ENCODE data around the gene ZNF496.
"Not testable (repeated sequence)": the region's sequence is repeated elsewhere in the genome, so short reads cannot be mapped to it uniquely, and the experiment has no call there.

Gene ZNF496

DNA sequence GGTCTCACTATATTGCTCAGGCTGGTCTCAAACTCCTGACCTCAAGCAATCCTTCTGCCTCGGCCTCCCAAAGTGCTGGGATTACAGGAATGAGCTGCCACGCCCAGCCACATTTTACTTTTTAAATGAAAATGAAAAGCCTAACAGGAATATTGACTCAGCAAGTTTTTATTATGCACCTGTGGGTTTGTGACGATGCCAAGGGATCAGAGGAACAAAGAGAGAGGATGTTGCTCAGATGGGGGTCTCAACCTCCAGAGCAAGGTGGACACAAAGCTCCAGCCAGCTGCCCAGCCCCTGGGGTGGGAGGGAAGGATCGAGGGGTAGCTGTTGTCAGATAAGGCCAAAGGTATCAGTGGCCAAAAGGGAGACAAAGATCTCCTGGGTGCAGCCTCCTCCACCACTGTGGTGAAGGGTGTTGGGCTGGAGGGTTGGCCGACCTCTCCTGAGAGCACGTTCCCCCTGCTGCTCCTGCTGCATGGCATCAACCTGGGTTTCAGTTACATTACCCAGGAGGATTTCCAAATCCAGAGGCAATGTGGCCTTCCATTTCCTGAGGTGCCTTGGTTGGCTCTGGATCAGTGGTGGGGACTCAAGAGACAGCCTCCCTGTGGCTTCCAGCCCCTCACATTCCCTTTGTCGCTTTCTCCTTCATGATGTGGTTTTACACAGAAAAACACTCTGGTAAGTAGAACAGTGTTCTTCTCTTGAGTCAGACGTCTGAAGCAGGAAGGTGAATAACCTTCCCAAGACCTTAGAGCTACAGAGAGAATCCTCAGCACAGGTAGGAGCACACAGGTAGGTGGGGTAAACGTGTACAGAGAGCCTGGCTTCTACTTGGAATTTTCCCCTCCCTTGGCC lies 34.2 kb downstream of the ZNF496 start:
- DNase-seq (ENCODE audit: insufficient read length, low spot score), result no peak
- no peak for FAIRE-seq
- no peak for TF ChIP-seq POLR2A (IDR thresholded peaks at IDR 0.05; ENCODE audit: low read depth, low read length)

DNA sequence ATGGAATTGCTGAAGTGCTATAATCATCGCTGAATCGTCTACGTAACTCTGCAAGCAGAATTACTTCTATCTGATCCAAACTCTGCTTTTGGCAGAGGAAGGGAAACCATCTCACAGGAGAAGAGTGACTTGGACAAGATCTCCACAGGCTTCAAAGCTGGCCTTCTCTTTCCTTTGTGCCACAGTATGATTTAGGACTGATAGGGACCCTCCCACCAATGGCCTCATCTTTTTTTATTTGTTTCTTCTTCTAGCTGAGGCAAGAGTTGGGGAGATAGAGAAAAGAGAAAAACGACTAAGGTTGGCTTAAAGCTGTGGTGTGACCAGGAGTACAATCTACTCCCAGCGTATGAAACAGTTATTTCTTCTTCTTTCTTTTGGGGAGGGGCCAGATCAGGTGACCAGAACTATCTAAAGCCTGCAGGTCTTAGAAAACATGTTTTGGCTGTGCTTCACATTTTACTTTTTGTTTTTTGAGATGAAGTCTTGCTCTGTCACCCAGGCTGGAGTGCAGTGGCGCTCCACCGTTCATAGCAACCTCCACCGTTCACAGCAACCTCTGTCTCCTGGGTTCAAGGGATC lies 35.0 kb downstream of the ZNF496 start:
- no peak for TF ChIP-seq POLR2A (IDR thresholded peaks at IDR 0.05; ENCODE audit: low read depth, low read length)
- DNase-seq (ENCODE audit: insufficient read length, low spot score) (no peak), FAIRE-seq (no peak)

DNA sequence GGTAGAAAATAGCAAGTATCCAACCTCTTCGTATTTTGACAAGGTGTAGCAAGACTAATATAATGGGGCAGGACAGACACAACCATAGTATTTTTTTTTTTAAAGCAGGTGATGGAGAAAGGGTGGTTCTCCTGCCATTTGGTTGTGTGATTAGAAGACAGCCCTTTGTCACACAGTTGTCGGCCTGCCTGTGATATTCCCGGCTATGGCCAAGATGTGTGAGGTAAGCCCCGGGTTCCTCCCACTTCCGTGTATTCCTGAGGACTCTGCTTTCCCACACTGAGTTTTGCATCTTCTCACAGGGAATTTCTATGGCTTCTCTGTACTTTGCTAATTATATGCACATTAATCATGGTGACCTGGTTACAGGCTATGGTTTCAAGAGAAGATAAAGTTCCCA lies 35.9 kb downstream of the ZNF496 start:
- no peak for TF ChIP-seq POLR2A (IDR thresholded peaks at IDR 0.05; ENCODE audit: low read depth, low read length)
- FAIRE-seq (no peak), DNase-seq (ENCODE audit: insufficient read length, low spot score) (no peak)

- no peak for TF ChIP-seq POLR2A (IDR thresholded peaks at IDR 0.05; ENCODE audit: low read depth, low read length)
- FAIRE-seq, result no peak
- DNase-seq (ENCODE audit: insufficient read length, low spot score), result peak; percentile 15
These were observed 36.4 kb downstream of the ZNF496 start for GRCh38 chr1:247295274-247295684.

GRCh38 chr1:247294282-247294681 lies 37.4 kb downstream of the ZNF496 start:
- no peak for TF ChIP-seq POLR2A (IDR thresholded peaks at IDR 0.05; ENCODE audit: low read depth, low read length)
- no peak for FAIRE-seq
- peak; percentile 71 for DNase-seq (ENCODE audit: insufficient read length, low spot score)

GRCh38 chr1:247293047-247293446 lies 38.6 kb downstream of the ZNF496 start:
- FAIRE-seq (no peak), DNase-seq (ENCODE audit: insufficient read length, low spot score) (no peak)
- TF ChIP-seq POLR2A (IDR thresholded peaks at IDR 0.05; ENCODE audit: low read depth, low read length), result no peak

GRCh38 chr1:247291833-247292561 lies 39.7 kb downstream of the ZNF496 start:
- no peak for FAIRE-seq
- TF ChIP-seq POLR2A (IDR thresholded peaks at IDR 0.05; ENCODE audit: low read depth, low read length), result no peak
- no peak for DNase-seq (ENCODE audit: insufficient read length, low spot score)

- FAIRE-seq, result no peak
- TF ChIP-seq POLR2A (IDR thresholded peaks at IDR 0.05; ENCODE audit: low read depth, low read length), result no peak
These were observed 40.5 kb downstream of the ZNF496 start for GRCh38 chr1:247291161-247291560.

DNA sequence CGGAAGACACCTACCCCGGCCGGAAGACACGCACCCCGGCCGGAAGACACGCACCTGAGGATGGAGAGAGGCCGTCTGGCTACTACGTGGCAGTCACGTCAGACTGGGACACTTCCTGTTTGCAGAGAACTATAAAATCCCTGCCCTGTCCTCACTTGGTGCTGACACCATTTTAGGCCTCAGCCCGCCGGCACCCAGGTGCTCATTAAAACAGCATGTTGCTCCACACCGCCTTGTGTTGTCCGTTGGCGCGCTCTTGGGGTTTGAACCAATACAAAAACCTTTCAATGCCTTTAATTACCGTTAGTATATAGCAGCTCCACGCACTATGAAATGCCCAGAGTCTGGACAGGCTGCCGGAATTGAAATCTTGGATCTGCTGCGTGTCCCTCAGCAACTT lies 41.1 kb downstream of the ZNF496 start:
- DNase-seq (ENCODE audit: insufficient read length, low spot score) (no peak), FAIRE-seq (no peak)
- TF ChIP-seq POLR2A (IDR thresholded peaks at IDR 0.05; ENCODE audit: low read depth, low read length), result no peak

More at GRCh38 chr1:247291161-247291560, 40.5 kb downstream of the ZNF496 start:
- DNase-seq (ENCODE audit: insufficient read length, low spot score), result no peak

DNA sequence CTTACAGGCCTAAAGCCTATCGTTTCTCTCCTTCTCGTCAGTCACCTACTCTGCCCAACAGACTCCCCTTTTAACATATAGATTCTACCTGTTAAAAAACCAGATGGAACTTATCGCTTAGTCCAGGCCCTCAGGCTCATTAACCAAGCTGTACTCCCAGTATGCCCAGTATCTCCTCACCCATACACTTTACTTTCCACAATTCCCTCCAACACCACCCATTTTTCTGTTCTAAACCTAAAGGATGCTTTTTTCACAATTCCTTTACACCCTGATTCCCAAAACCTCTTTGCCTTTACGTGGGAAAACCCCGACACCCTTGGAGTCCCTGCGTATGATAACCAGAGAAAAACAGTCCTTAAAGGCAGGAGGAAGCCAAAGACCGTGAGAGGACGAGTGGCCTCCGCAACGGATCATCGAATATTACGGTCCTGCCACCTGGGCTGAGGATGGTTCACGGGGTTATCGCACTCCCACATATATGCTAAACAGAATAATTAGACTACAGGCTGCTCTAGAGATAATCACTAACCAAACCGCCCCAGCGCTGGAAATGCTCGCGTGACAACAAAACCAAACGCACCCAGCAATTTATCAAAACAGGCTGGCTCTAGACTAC lies 42.3 kb downstream of the ZNF496 start:
- not testable (repeated sequence) for FAIRE-seq; DNase-seq (ENCODE audit: insufficient read length, low spot score)

DNA sequence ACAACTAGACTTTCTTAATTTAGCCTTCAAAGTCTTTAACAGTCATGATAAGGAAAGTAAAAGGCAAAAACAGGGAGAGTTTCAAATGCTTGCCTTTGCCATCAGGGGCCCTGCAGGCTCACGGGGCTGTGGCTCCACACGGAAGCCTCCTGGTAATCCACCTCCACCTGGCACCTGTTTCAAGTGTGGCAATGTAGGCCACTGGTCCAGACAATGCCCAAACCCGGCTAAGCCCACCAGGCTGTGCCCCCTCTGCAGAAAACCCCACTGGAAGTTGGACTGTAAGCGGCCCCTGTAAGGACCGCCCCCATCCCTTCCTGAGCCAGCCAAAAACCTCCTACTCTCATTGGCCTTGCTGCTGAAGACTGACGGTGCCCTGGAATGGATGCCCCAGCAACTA lies 43.3 kb downstream of the ZNF496 start:
- TF ChIP-seq POLR2A (IDR thresholded peaks at IDR 0.05; ENCODE audit: low read depth, low read length), result no peak
- FAIRE-seq, result no peak

GRCh38 chr1:247287460-247287859 lies 44.2 kb downstream of the ZNF496 start:
- no peak for DNase-seq (ENCODE audit: insufficient read length, low spot score)
- FAIRE-seq, result no peak
- TF ChIP-seq POLR2A (IDR thresholded peaks at IDR 0.05; ENCODE audit: low read depth, low read length), result no peak

More for the DNA sequence above, 43.3 kb downstream of the ZNF496 start:
- no peak for DNase-seq (ENCODE audit: insufficient read length, low spot score)

- FAIRE-seq (no peak), DNase-seq (ENCODE audit: insufficient read length, low spot score) (no peak)
- TF ChIP-seq POLR2A (IDR thresholded peaks at IDR 0.05; ENCODE audit: low read depth, low read length), result no peak
These were observed 45.5 kb downstream of the ZNF496 start for GRCh38 chr1:247286134-247286670.

Measured in H54 (cell line).